Bronchial epithelial cell (primary cell): ENCODE results near the gene RGS17. TPM values are rescaled to one million over a fixed set of nuclear protein-coding genes. Genes with fewer than 3 reads are reported as not detected.
"Not testable (repeated sequence)": the region's sequence is repeated elsewhere in the genome, so short reads cannot be mapped to it uniquely, and the experiment has no call there.

Experiments used
- DNase-seq: peaks from one replicate; pipeline ENCODE4 v3.0.0-alpha.2; 2010; ENCODE audit warnings: low read depth
- FAIRE-seq: peaks from 2 replicates; lab custom pipeline; 2011; peaks lifted over from hg19 to GRCh38; lab: Jason Lieb, UNC
- H3K27me3 ChIP-seq: 2 replicates; pipeline ENCODE4 v1.5.1; 2011; ENCODE audit warnings: low read length; ENCODE audit not compliant: control insufficient read depth, insufficient read depth
- H3K36me3 ChIP-seq: 2 replicates; pipeline ENCODE4 v1.5.1; 2011; ENCODE audit warnings: low read length; ENCODE audit not compliant: control insufficient read depth, insufficient read depth
- H3K4me3 ChIP-seq: 2 replicates; pipeline ENCODE4 v1.5.1; 2011; ENCODE audit warnings: mild to moderate bottlenecking, low read depth, low read length, control low read depth
- CTCF ChIP-seq: IDR thresholded peaks from 2 replicates; pipeline ENCODE4 v1.5.1; 2011; ENCODE audit warnings: mild to moderate bottlenecking, moderate library complexity, low read length, control low read depth, inconsistent platforms; ENCODE audit not compliant: insufficient read depth, severe bottlenecking
- total RNA-seq: library from RNA; depleted of rRNA; stranded (reverse); fragments of >200 nt; gene quantifications from 2 replicates; pipeline ENCODE4 v1.2.1, GENCODE V29; 2014

Gene RGS17
- total RNA-seq, 1 donor from 2014 or later: 2.9 TPM

GRCh38 chr6:153001767-153002612 lies 129.1 kb downstream of the RGS17 start:
- FAIRE-seq: no peak
- Histone ChIP-seq H3K4me3 (peak overlapping the region; percentile 66), H3K27me3 (no peaks in the 10 kb centered on the region), H3K36me3 (no peaks in the 10 kb centered on the region)
- TF ChIP-seq CTCF: no peak
- peak; percentile 29 for DNase-seq

GRCh38 chr6:153000790-153001189 lies 130.3 kb downstream of the RGS17 start:
- not testable (repeated sequence) for H3K27me3 ChIP-seq, H3K36me3 ChIP-seq, H3K4me3 ChIP-seq, DNase-seq, FAIRE-seq

- DNase-seq (no peak), FAIRE-seq (no peak)
- no peak for TF ChIP-seq CTCF
- H3K36me3 ChIP-seq: no peaks in the 10 kb centered on the region
- H3K27me3 ChIP-seq: no peaks in the 10 kb centered on the region
- no peak overlapping the region for H3K4me3 ChIP-seq
Observed at GRCh38 chr6:153000243-153000642, 130.8 kb downstream of the RGS17 start.

GRCh38 chr6:152999538-152999937 lies 131.5 kb downstream of the RGS17 start:
- H3K4me3 ChIP-seq, H3K27me3 ChIP-seq, FAIRE-seq, DNase-seq, H3K36me3 ChIP-seq: not testable (repeated sequence)

GRCh38 chr6:152993847-152994246 lies 137.2 kb downstream of the RGS17 start:
- Histone ChIP-seq H3K27me3 (no peaks in the 10 kb centered on the region), H3K4me3 (no peak overlapping the region), H3K36me3 (peaks cover 4% of the 10 kb centered on the region)
- FAIRE-seq (no peak), DNase-seq (no peak)
- TF ChIP-seq CTCF: no peak

GRCh38 chr6:152993431-152993830 lies 137.7 kb downstream of the RGS17 start:
- no peak for FAIRE-seq
- H3K36me3 ChIP-seq: peaks cover 4% of the 10 kb centered on the region
- peak; percentile 16 for TF ChIP-seq CTCF

More at GRCh38 chr6:152993431-152993830, 137.7 kb downstream of the RGS17 start:
- Histone ChIP-seq H3K27me3 (no peaks in the 10 kb centered on the region), H3K4me3 (no peak overlapping the region)
- DNase-seq: no peak
